GM12801 (cell line): ENCODE data around the gene EIF4A3.

ENCODE experiments used
- TF ChIP-seq, protein P1 (sequence below): IDR thresholded peaks from one replicate; pipeline ENCODE4 v1.5.1; 2011; ENCODE audit warnings: control low read depth; ENCODE audit not compliant: insufficient read length; ENCODE audit errors: extremely low read depth

The EIF4A3 gene

DNA sequence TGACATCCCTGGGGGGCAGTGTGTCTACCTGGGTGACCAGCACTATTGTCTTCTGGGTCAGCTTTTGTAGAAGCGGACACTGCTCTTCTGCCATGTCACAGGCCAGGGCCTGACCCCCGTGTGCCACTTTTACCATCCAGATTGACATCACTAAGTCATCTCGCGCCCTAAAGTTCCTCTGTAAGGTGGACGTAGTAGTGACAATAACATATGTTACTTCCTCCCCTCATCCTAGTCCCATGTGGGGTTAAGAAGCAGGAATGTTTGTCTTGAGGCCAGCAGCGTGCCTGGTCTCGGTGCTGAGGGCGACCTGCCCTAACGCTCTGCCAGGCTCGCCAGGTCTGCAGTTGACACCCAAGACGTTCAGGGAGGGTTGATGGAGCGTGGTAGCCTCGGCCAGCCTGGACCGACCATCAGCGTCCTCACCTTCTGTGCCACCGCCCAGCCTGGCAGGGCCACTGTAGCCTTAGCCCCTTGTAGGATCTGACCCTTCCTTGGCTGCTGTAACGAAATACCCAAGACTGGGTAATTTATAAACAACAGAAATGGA, 24.8 kb downstream of the EIF4A3 start:
- TF ChIP-seq, protein P1, sequence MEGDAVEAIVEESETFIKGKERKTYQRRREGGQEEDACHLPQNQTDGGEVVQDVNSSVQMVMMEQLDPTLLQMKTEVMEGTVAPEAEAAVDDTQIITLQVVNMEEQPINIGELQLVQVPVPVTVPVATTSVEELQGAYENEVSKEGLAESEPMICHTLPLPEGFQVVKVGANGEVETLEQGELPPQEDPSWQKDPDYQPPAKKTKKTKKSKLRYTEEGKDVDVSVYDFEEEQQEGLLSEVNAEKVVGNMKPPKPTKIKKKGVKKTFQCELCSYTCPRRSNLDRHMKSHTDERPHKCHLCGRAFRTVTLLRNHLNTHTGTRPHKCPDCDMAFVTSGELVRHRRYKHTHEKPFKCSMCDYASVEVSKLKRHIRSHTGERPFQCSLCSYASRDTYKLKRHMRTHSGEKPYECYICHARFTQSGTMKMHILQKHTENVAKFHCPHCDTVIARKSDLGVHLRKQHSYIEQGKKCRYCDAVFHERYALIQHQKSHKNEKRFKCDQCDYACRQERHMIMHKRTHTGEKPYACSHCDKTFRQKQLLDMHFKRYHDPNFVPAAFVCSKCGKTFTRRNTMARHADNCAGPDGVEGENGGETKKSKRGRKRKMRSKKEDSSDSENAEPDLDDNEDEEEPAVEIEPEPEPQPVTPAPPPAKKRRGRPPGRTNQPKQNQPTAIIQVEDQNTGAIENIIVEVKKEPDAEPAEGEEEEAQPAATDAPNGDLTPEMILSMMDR: no peak

DNA sequence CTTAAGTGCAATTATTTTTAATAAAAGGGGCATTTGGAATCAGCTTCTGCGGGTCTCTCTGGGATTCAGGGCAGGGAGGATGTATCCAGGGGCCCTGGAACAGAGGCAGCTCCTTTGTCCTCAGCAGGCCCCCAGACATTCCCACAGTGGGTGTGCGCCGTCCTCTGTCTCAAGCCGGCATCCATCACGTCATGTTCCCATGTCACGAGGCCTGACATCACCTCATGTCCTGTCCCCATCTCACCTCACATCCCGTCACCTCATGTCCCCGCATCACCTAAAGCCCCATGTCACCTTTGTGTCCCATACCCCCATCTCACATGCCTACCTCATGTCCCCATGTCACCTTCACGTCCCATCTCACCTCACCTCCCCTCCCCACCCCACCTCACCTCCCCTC, 27.1 kb downstream of the EIF4A3 start:
- TF ChIP-seq, protein P1: no peak

DNA sequence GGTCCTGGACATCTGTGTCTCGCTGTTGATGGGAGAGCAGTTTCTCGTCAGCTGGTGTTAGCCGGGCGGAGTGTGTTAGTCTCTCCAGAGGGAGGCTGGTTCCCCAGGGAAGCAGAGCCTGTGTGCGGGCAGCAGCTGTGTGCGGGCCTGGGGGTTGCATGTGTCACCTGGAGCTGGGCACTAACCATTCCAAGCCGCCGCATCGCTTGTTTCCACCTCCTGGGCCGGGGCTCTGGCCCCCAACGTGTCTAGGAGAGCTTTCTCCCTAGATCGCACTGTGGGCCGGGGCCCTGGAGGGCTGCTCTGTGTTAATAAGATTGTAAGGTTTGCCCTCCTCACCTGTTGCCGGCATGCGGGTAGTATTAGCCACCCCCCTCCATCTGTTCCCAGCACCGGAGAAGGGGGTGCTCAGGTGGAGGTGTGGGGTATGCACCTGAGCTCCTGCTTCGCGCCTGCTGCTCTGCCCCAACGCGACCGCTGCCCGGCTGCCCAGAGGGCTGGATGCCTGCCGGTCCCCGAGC, 27.6 kb downstream of the EIF4A3 start:
- TF ChIP-seq, protein P1: no peak

DNA sequence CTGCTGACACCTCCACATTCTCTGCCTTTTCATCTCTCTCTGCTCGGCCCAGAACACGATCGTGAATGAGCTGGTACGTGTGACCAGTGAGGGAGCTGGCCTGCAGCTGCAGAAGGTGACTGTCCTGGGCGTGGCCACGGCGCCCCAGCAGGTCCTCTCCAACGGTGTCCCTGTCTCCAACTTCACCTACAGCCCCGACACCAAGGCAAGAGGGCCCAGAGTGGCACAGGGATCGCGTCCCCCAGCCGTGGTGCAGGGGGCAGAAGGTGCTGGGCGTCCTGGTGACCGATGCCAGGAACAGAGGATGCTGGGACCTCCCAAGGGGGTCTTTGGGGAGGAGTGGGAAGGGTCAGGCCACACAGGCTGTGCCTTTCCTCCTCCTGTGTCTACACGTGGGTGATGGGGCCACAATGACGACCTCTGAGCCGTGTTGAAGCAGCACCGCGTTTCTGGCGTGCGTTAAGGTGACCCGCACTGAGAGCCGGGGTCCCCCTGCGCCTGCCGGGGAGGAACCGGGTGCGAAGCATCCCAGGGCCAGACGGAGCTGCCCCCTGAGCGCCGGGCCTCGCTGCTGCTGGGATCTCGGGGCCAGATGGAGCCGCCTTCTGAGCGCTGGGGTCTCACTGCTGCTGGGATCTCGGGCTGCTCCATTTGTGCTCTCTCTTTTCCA, 28.2 kb downstream of the EIF4A3 start:
- TF ChIP-seq, protein P1: no peak

DNA sequence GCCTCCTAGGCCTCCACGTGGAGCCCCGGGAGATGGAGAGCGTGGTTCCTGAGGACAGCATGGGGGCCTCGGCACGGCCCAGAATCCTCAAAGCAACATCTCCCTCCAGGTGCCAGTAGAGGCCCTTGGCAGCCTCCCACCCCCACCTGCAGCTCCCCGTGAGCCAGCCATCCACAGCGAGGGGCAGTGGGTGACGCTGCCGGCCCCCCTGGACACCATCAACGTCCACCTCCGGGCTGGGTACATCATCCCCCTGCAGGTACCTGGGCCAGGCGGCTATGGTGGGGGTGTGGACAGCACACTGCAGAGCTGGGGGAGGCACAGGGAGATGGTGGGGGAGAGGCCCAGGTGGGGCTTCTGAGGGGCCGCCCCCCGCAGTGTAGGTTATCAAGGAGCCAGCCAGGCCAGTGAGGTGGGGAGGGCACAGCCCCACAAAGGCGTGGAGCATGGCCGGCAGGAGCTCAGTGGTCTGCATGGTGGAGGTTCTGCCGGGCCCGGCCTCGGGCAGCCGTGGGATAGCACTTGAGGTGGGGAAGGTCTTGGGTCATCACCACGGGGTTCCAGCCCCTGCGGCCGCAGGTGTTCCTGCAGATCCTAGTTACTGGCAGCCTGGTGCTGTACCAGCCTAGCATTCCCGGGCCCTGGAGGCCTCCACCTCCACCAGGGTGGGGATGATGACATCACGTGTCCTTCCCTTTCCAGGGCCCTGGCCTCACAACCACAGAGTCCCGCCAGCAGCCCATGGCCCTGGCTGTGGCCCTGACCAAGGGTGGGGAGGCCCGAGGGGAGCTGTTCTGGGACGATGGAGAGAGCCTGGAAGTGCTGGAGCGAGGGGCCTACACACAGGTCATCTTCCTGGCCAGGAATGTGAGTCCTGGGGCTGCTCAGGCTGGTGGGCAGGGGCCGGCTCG, 29.2 kb downstream of the EIF4A3 start:
- TF ChIP-seq, protein P1: no peak

DNA sequence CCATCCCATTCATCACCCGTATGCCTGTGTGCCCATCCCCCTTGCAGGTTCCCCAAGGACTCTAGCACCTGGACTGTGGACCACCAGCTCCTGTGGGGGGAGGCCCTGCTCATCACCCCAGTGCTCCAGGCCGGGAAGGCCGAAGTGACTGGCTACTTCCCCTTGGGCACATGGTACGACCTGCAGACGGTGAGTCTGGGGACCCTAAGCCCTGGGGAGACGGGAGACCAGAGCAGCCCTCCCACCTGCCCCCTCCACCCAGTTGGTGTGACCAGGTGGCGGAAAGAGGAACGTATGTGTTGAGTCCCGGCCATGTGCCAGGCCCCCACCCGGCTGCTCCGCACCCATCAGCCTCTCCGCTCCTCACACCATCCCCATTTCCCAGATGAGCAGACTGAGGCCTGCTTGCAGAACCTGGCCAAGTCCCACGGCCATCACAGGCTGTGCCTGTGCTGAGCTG, 30.0 kb downstream of the EIF4A3 start:
- TF ChIP-seq, protein P1: no peak
